GM12892 (cell line): Measurements from ENCODE around the gene GSTA2.

Experiments used
- POLR2A ChIP-seq: IDR thresholded peaks from 2 replicates; pipeline ENCODE4 v1.6.1; 2011; ENCODE audit warnings: low read depth, low read length, control low read depth
- POLR2AphosphoS5 ChIP-seq: IDR thresholded peaks from 2 replicates; pipeline ENCODE4 v1.6.1; 2011; ENCODE audit warnings: low read depth, low read length, control low read depth
- TAF1 ChIP-seq: IDR thresholded peaks from 2 replicates; pipeline ENCODE4 v1.6.1; 2011; ENCODE audit warnings: low read depth, mild to moderate bottlenecking, control low read depth, low read length, borderline replicate concordance

DNA sequence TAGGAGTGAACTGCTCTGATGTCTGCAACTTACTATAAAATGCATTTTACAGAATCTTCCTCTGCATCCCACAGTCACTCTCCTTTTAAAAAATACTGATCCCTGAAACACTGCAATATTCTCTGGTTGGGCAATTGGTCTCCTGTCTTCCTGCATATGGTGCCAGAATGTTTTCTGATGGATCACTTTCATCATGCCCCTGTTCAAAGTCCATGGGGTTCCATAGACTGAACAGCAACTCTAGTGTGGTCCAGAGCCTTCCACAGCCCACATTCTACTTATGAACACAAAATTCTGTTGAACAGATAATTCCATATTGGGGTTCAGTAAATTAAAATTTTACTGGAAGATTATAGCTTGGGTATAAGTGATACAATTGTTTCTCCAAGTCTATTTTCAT lies 11.0 kb downstream of the GSTA2 start:
- TF ChIP-seq POLR2AphosphoS5: no peak
- TF ChIP-seq POLR2A: no peak
- no peak for TF ChIP-seq TAF1
